ENCODE measurements around the gene FAM13A.

GRCh38 chr4:88775026-88775425, 282.0 kb downstream of the FAM13A start:
- TF ChIP-seq MAX (IDR thresholded peaks at IDR 0.05; ENCODE audit: low read depth, low read length) (no peak), CTCF (IDR thresholded peaks at IDR 0.05; ENCODE audit: low read depth, low read length) (no peak), POLR2A (IDR thresholded peaks at IDR 0.05; ENCODE audit: extremely low read depth, insufficient read length) (no peak)
